ENCODE measurements around the gene KIZ. TPM values are rescaled to one million over a fixed set of nuclear protein-coding genes. Genes with fewer than 3 reads are reported as not detected.

The KIZ gene
- total RNA-seq, 1 donor from 2014 or later: 9.3 TPM

DNA sequence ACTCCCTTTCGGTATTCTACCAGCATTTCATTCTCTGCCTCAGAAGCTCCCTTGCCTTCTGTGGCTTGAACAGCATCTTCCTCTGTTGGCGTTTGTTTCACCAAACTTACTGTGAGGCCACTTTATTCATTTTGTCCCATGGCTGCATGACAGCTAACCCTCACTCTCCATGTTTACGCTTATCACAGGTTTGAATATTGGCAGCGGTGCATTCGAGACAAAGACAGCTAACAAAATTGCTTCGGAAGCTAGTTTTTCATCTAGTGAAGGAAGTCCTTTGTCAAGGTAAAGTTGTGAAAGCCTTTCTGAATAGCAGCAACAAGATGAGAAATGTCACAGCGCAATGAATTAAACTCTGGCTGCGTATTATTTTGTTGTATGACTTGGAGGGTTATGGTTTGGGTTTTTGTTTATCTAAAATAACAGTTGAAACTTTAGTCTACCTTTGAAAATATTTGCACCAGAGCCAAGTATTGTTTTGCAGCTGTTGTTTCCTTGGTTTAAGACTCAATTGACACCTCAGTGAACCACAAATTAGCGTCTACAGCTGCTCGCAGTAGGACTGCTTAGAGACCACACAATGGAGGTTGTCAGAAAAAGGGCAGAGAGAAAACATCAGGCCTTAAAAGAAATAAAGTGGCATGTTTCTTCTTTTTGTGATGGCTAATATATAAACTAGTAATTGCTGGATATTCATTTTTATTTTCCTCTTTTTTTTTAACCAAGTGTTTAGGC is 106.8 kb downstream of the KIZ start:
- H3K36me3 Mint-ChIP-seq (ENCODE audit: low read depth): no peaks in the 10 kb centered on the region
- no peaks in the 10 kb centered on the region for H3K9me3 Mint-ChIP-seq
- no peak for DNase-seq (ENCODE audit: low spot score)
- peaks cover 5% of the 10 kb centered on the region for H3K4me1 Mint-ChIP-seq (ENCODE audit: low read depth)
- H3K27me3 Mint-ChIP-seq (ENCODE audit: insufficient read depth): no peaks in the 10 kb centered on the region
- H3K4me3 Mint-ChIP-seq: no peak overlapping the region
- H3K27ac Mint-ChIP-seq: no peak overlapping the region
- intact Hi-C loops (cut with micrococcal nuclease): loop anchor here (10.0 kb wide), 1 partner anchor 472 kb away; the partner anchor contains the start of gene PAX1

DNA sequence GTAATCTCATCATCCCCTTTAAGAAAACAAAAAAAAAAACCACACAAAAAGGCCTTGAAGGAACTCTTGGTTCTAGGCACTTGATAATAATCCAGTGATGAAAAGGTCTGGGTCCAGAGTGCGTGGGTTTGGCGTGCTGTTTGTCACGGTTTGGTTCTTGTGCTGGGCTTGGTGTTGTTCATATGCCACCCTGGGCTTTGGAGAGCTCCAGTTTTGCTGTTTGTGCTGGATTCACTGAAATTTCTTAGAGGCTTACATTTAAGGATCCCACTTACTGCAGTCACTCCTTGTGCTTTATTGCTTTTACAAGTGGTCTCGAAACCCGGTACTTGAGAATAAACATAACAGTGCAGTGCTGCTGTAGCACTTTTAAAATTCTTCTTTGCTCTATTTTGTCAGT is 108.4 kb downstream of the KIZ start:
- H3K4me1 Mint-ChIP-seq (ENCODE audit: low read depth): peaks cover 5% of the 10 kb centered on the region
- intact Hi-C loops (cut with micrococcal nuclease): loop anchor here (2.0 to 10.0 kb wide), 3 partner anchors 338 to 470 kb away; partner anchors contain the start of gene PAX1
- no peak for DNase-seq (ENCODE audit: low spot score)
- no peak overlapping the region for H3K27ac Mint-ChIP-seq
- no peak overlapping the region for H3K4me3 Mint-ChIP-seq
- no peaks in the 10 kb centered on the region for H3K36me3 Mint-ChIP-seq (ENCODE audit: low read depth)
- no peaks in the 10 kb centered on the region for H3K9me3 Mint-ChIP-seq
- H3K27me3 Mint-ChIP-seq (ENCODE audit: insufficient read depth): no peaks in the 10 kb centered on the region

DNA sequence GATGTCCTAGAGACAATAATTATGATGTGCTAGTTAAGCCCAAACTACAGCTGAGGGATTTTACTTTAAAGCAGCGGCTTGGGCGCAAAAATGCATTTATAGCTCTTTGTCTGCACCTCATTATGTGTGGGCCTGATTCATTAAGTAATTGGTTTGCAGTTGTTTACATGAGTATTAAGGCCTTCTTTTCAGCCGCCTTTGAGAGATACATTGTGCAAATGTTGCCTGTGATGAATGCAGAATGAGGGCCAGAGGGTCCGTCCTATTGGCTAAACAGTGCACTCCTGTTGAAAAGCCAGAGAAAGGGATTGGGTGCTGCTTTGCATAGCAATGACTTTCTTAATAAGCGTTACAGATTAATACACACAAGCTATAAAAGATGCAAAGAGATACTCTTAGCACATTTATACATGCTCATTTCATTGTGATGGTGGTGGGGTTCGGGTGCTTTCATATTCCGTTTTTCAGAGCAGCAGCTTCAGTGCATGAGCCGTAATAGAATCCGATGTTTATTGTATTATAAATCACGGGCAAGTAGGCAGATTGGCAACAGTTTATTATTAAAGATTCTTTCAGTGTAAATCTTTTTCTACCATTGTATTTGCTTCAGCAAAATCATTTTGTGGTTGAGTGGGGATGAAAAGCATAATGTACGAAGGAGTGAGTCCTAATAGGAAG is 109.1 kb downstream of the KIZ start:
- Mint-ChIP-seq H3K4me1 (ENCODE audit: low read depth) (peaks cover 5% of the 10 kb centered on the region), H3K4me3 (no peak overlapping the region), H3K9me3 (no peaks in the 10 kb centered on the region), H3K27me3 (ENCODE audit: insufficient read depth) (no peaks in the 10 kb centered on the region), H3K36me3 (ENCODE audit: low read depth) (no peaks in the 10 kb centered on the region), H3K27ac (no peak overlapping the region)
- intact Hi-C loops (cut with micrococcal nuclease): loop anchor here (2.0 to 10.0 kb wide), 5 partner anchors 128 to 470 kb away; partner anchors contain the start of genes LINC00237 and PAX1
- DNase-seq (ENCODE audit: low spot score): no peak

DNA sequence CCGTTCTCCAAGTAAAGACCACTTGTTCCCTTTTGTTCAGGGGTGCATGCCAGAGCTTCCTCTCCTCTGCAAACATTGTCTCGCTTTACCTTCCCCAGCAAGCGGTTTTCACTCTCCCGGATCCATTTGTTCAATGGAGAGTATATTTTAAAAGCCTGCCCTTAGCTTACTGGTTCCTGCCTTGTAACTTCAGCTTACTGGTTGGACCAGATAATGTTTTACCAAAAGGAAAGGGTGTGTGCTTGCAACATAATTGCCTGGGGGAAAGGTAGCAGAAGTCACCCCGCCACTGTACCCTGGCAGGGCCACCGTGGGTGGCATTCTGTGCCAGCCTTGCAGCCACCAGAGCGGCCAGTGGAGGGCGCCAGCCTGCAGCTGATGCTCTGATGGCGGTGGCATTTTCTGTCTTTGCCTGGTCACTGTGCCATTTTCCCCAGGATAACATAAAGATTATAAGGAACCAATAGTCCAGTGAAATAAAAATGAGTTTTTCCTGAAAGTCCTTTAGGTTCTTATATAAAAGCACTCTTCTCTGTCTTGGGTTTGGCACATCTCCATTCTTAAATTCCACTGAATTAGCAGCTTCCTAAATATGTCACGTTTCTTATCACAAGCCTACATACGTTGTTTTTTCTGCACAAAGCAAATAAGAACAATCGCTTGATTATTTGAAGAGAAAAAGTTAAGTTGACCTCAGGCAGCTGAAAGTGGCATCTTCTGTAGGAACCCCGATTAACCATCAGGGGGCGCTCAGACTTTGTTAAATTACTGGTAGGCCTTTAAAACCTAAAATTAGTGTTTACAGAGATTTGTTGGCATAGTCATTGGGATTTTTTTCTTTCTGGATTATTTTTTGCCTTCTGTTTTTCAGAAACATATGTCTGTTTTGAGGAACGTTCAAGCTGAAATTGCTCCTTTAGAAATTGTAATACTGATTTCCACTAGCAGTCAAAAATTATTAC is 109.9 kb downstream of the KIZ start:
- Mint-ChIP-seq H3K36me3 (ENCODE audit: low read depth) (no peaks in the 10 kb centered on the region), H3K4me3 (no peak overlapping the region), H3K27me3 (ENCODE audit: insufficient read depth) (no peaks in the 10 kb centered on the region), H3K4me1 (ENCODE audit: low read depth) (peaks cover 5% of the 10 kb centered on the region), H3K27ac (no peak overlapping the region), H3K9me3 (no peaks in the 10 kb centered on the region)
- intact Hi-C loops (cut with micrococcal nuclease): loop anchor here (1.0 to 10.0 kb wide), 8 partner anchors 67 to 469 kb away; partner anchors contain the start of genes LINC00237, PAX1 and XRN2
- peak; percentile 46 for DNase-seq (ENCODE audit: low spot score)

DNA sequence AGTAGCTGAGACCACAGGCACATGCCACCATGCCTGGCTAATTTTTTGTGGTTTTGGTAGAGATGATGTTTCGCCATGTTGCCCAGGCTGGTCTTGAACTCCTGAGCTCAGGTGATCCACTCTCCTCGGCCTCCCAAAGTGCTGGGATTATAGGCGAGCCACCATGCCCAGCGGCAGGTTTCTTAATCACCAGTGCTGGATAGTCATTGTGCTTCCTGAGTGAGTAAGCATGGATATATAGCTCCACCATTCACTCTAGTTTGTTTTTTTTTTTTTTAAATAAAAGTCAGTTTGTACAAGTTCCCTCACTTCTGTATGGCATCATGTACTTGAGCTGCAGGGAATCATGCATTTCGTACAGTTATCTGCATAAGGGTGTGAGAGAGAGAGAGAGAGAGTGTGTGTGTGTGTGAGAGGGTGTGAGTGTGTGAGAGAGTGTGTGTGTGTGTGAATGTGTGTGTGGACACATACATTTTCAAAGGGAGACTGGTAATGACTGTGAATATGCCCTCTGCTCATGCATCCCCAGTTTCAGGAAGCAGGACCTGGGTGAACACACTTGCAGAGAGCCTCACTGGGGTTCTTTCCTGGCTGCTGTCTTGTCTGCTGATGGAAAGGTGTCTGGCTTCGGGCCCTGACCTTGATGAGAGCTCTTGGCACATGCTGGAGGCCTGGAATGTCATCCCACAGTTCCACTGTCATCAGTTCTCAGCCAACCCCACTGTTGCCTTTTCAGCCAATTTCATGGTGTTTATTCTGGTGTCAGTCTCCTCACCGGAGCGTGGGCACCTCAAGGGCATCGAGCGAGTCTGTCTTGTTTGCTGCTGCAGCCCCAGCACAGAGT is 112.3 kb downstream of the KIZ start:
- Mint-ChIP-seq H3K36me3 (ENCODE audit: low read depth) (no peaks in the 10 kb centered on the region), H3K4me1 (ENCODE audit: low read depth) (peaks cover 5% of the 10 kb centered on the region), H3K27me3 (ENCODE audit: insufficient read depth) (no peaks in the 10 kb centered on the region), H3K27ac (no peak overlapping the region), H3K4me3 (no peak overlapping the region), H3K9me3 (no peaks in the 10 kb centered on the region)
- intact Hi-C loops (cut with micrococcal nuclease): loop anchor here (2.0 to 10.0 kb wide), 5 partner anchors 65 to 467 kb away; partner anchors contain the start of genes LINC00237, PAX1 and XRN2
- DNase-seq (ENCODE audit: low spot score): no peak

DNA sequence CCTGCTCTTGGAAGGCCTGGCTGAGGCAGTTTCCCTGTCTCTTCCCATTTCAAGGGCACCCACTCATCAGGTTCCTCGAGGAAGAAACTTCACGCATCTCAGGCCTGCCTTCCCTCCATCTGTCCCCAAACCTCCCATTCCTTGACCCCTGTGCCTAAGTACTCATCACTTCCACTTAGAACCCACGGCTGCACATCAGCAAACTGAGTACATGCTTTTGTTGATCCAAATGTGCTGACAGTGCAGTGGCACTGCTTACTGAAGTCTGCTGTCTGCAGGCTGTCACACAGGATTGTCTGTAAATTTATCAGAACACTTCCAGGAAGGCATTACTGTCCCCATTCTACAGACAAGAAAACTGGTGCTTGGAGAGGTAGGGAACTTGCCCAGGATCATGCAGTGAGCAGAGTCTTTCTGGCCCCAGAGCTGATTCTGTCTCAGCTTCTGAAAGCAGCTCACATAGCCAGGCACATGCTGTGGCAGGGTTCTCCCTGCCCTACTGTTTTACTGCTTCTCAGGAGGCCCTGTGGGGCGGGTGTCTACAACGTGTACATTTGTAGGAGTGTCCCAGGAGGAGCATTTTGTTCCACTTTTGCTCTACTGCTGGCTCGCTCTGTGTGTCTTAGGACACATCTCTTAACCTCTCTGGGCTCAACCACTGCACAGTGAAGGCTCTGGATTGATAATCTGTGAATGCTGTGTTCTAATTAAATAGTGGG is 113.1 kb downstream of the KIZ start:
- Mint-ChIP-seq H3K27me3 (ENCODE audit: insufficient read depth) (no peaks in the 10 kb centered on the region), H3K27ac (no peak overlapping the region), H3K36me3 (ENCODE audit: low read depth) (no peaks in the 10 kb centered on the region), H3K9me3 (no peaks in the 10 kb centered on the region), H3K4me1 (ENCODE audit: low read depth) (peaks cover 5% of the 10 kb centered on the region), H3K4me3 (no peak overlapping the region)
- intact Hi-C loops (cut with micrococcal nuclease): loop anchor here (5.0 to 10.0 kb wide), 3 partner anchors 132 to 466 kb away; partner anchors contain the start of genes LINC00237 and PAX1
- no peak for DNase-seq (ENCODE audit: low spot score)

DNA sequence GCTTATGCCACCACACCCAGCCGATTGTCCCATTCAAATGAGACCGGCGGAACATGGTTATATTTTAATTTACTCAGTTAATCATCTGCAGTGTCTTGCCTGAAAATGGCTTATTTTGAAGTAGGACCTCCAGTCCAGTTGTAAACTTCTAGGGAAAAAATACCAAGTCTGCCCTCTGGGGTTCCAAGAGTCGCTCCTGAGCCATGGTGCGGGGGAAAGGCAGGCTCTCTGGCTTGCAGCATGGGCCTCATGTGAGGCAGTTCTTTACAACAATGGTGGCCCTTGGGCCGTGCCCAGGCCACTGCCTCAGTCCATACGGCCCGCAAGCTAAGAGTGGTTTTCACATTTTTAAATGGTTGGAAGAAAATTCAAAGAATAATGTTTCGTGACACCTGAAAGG is 114.5 kb downstream of the KIZ start:
- Mint-ChIP-seq H3K36me3 (ENCODE audit: low read depth) (no peaks in the 10 kb centered on the region), H3K4me1 (ENCODE audit: low read depth) (peaks cover 5% of the 10 kb centered on the region), H3K9me3 (no peaks in the 10 kb centered on the region), H3K27ac (no peak overlapping the region), H3K4me3 (no peak overlapping the region), H3K27me3 (ENCODE audit: insufficient read depth) (no peaks in the 10 kb centered on the region)
- no peak for DNase-seq (ENCODE audit: low spot score)
- intact Hi-C loops (cut with micrococcal nuclease): no loop called here

DNA sequence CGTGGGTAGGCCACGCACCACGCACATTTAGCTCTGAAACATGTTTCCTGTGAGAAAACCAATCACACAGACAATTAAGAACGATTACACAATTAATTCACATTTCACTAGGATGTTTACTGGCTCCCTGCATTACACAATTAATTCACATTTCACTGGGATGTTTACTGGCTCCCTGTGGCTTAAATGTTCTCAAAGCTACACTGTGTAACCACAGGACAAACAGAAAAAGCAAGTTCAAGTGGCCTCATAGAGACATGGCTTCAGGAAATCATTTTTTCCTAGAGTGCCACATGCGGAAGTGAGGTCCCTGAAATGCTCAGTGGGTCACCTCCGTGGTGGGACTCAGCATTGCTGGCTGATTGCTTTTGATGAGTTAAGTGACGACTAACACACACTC is 115.5 kb downstream of the KIZ start:
- no peak for DNase-seq (ENCODE audit: low spot score)
- Mint-ChIP-seq H3K27me3 (ENCODE audit: insufficient read depth) (no peaks in the 10 kb centered on the region), H3K4me3 (no peak overlapping the region), H3K27ac (no peak overlapping the region), H3K9me3 (no peaks in the 10 kb centered on the region), H3K4me1 (ENCODE audit: low read depth) (no peaks in the 10 kb centered on the region), H3K36me3 (ENCODE audit: low read depth) (no peaks in the 10 kb centered on the region)
- intact Hi-C loops (cut with micrococcal nuclease): no loop called here

DNA sequence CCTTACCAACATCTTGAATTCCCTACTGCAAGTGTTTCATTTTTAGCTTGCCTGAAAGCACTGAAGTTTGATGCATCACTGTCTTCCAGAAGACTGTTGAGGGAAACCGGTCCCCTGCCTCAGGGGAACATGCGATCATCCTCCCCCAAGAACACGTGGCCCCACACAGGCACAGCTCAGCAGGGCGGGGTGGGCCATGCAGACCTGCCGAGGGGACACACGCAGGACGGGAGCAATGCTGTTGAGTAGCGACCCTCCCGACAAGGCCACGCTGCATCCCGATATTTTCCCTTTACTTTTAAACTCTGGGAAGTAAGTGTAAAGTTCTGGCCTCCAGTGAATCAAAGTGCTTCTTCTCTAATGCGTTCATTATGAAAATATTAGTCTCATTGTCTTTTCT is 117.9 kb downstream of the KIZ start:
- no peaks in the 10 kb centered on the region for H3K36me3 Mint-ChIP-seq (ENCODE audit: low read depth)
- no peak for DNase-seq (ENCODE audit: low spot score)
- H3K4me1 Mint-ChIP-seq (ENCODE audit: low read depth): no peaks in the 10 kb centered on the region
- intact Hi-C loops (cut with micrococcal nuclease): no loop called here
- no peaks in the 10 kb centered on the region for H3K9me3 Mint-ChIP-seq
- H3K27me3 Mint-ChIP-seq (ENCODE audit: insufficient read depth): no peaks in the 10 kb centered on the region
- no peak overlapping the region for H3K27ac Mint-ChIP-seq
- H3K4me3 Mint-ChIP-seq: no peak overlapping the region

DNA sequence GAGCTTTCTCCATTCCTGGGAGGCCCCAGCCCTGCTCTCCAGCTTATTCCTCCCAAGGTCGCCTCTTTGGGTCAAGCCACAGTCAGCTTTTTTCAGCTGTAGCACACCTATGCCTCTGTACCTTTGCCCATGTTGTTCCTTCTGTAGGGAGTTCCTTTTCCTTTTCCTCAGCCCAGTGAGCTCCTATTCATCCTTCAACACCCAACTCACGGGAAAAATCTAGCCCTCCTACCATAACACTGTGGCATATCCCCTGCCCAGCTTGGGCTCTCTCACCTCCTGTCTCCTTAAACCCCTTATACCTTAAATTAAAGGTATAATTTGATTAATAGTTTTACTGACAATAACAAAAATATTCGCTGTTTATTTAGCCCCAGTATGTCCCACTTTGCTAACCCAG is 118.9 kb downstream of the KIZ start:
- Mint-ChIP-seq H3K4me1 (ENCODE audit: low read depth) (no peaks in the 10 kb centered on the region), H3K9me3 (no peaks in the 10 kb centered on the region), H3K36me3 (ENCODE audit: low read depth) (no peaks in the 10 kb centered on the region)

DNA sequence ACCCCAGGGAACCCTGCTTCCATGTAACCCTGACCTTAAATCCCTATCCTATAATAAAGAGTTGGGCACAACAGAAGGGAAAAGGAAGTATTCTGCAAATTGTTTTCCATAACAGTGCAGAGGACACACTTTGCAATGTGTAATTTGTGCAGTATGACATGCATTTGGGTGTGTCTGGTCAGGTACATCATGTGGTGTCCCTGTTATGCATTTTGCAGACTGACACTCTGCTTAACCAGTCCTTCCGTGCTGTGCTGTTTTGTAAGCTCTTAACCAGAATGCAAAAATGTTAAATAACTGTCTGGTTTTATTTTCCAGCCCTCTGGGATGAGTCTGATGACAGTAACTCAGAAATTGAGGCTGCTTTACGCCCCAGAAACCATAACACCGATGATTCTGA is 120.3 kb downstream of the KIZ start:
- no peak for DNase-seq (ENCODE audit: low spot score)
- intact Hi-C loops (cut with micrococcal nuclease): no loop called here
- Mint-ChIP-seq H3K36me3 (ENCODE audit: low read depth) (no peaks in the 10 kb centered on the region), H3K27ac (no peak overlapping the region), H3K27me3 (ENCODE audit: insufficient read depth) (no peaks in the 10 kb centered on the region), H3K4me1 (ENCODE audit: low read depth) (peaks cover 1% of the 10 kb centered on the region), H3K4me3 (no peak overlapping the region), H3K9me3 (no peaks in the 10 kb centered on the region)

More for the DNA sequence above, 118.9 kb downstream of the KIZ start:
- Mint-ChIP-seq H3K27ac (no peak overlapping the region), H3K4me3 (no peak overlapping the region), H3K27me3 (ENCODE audit: insufficient read depth) (no peaks in the 10 kb centered on the region)
- DNase-seq (ENCODE audit: low spot score): no peak
- intact Hi-C loops (cut with micrococcal nuclease): no loop called here

Measured in activated T-helper 1 cell treated with anti-CD3 and anti-CD28 coated beads, Interleukin-12 subunit alpha, Interleukin-12 subunit beta, Interleukin-2, Interleukin-4 antibody, amounts not matched to agents 30 ng/mL and 10 ng/mL and 1 ng/mL, durations not matched to agents 14 hours and 24 hours and 36 hours (primary cell).